Keratinocyte (primary cell): Measurements from ENCODE around the gene SPOP.

ENCODE experiments used
- EZH2 ChIP-seq: IDR thresholded peaks from one replicate; pipeline ENCODE4 v1.6.1; 2012; ENCODE audit warnings: inconsistent platforms, mild to moderate bottlenecking, low read length, moderate library complexity
- TF ChIP-seq, protein P1 (sequence below), 3 experiments: IDR thresholded peaks in 1 of 3; conservative IDR thresholded peaks in 1 of 3; optimal IDR thresholded peaks in 1 of 3; 2 replicates in 2 of 3; 3 replicates in 1 of 3; pipeline versions ENCODE3 to v1.5.1; 2011; ENCODE audit warnings: low read length in 3 of 3, mild to moderate bottlenecking in 3 of 3, moderate library complexity in 2 of 3, control low read depth in 1 of 3, inconsistent platforms in 1 of 3; ENCODE audit not compliant: insufficient read depth in 2 of 3; ENCODE audit errors: extremely low read depth in 1 of 3

DNA sequence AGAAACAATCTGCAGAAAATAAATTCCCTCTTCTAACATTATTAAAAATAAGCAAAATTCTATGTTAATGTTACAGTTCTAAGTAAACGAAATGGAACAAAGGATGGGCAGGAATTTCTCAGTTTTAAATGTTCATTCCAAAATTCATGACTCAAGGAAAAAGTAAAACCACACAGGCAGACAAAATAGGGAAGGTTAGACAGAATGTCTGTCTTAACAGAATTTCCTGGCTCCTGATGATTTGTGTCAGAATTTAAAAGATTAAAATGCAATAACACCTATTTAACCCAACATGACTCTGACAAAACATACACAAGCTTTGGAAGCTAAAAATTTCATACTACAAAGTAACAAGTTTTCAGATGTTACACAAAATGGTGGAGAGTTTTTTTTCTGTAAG is 42.8 kb downstream of the SPOP start:
- TF ChIP-seq, protein P1, sequence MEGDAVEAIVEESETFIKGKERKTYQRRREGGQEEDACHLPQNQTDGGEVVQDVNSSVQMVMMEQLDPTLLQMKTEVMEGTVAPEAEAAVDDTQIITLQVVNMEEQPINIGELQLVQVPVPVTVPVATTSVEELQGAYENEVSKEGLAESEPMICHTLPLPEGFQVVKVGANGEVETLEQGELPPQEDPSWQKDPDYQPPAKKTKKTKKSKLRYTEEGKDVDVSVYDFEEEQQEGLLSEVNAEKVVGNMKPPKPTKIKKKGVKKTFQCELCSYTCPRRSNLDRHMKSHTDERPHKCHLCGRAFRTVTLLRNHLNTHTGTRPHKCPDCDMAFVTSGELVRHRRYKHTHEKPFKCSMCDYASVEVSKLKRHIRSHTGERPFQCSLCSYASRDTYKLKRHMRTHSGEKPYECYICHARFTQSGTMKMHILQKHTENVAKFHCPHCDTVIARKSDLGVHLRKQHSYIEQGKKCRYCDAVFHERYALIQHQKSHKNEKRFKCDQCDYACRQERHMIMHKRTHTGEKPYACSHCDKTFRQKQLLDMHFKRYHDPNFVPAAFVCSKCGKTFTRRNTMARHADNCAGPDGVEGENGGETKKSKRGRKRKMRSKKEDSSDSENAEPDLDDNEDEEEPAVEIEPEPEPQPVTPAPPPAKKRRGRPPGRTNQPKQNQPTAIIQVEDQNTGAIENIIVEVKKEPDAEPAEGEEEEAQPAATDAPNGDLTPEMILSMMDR (optimal IDR thresholded peaks at IDR 0.05 in 1 of 3, IDR thresholded peaks at IDR 0.05 in 1 of 3, conservative IDR thresholded peaks at IDR 0.05 in 1 of 3; ENCODE audit: extremely low read depth in 1 of 3, insufficient read depth in 2 of 3, low read length in 3 of 3) = no peak
- TF ChIP-seq EZH2 = no peak
